Fibroblast of lung (primary cell): ENCODE data around the gene CRBN. TPM values are rescaled to one million over a fixed set of nuclear protein-coding genes. Genes with fewer than 3 reads are reported as not detected.

Experiments
- DNase-seq, 2 donors: peaks; one replicate each; pipeline versions ENCODE4 v3.0.0 to v3.0.0-alpha.2; 2010; ENCODE audit warnings: low read depth in 2 of 2
- H2AFZ ChIP-seq: 2 replicates; pipeline ENCODE4 v1.5.1; 2012; ENCODE audit warnings: low read length, control low read depth, inconsistent platforms
- H3K27ac ChIP-seq: 2 replicates; pipeline ENCODE4 v1.5.1; 2011; ENCODE audit warnings: low read length, control low read depth; ENCODE audit not compliant: insufficient read depth
- H3K27me3 ChIP-seq: 2 replicates; pipeline ENCODE4 v1.5.1; 2011; ENCODE audit warnings: mild to moderate bottlenecking, low read length; ENCODE audit not compliant: control insufficient read depth, insufficient read depth
- H3K36me3 ChIP-seq: 2 replicates; pipeline ENCODE4 v1.5.1; 2011; ENCODE audit warnings: low read length; ENCODE audit not compliant: control insufficient read depth, insufficient read depth
- H3K4me1 ChIP-seq: 2 replicates; pipeline ENCODE4 v1.5.1; 2011; ENCODE audit warnings: low read length; ENCODE audit not compliant: control insufficient read depth, insufficient read depth; ENCODE audit errors: extremely low read depth
- H3K4me2 ChIP-seq: 2 replicates; pipeline ENCODE4 v1.5.1; 2011; ENCODE audit warnings: low read length, control low read depth; ENCODE audit not compliant: insufficient read depth; ENCODE audit errors: extremely low read depth
- H3K4me3 ChIP-seq, 4 experiments: fragments of 200-600 bp in 1 of 4; sonication (generic) in 1 of 4; replicated peaks in 1 of 4; 2 replicates each; pipeline ENCODE4 v1.5.1; 2011 to 2016; ENCODE audit warnings: low read length in 4 of 4, low read depth in 3 of 4, mild to moderate bottlenecking in 3 of 4, control low read depth in 2 of 4, inconsistent platforms in 1 of 4, mixed read lengths in 1 of 4; ENCODE audit not compliant: insufficient read depth in 1 of 4; ENCODE audit errors: control extremely low read depth in 1 of 4
- H3K79me2 ChIP-seq: 2 replicates; pipeline ENCODE4 v1.5.1; 2012; ENCODE audit warnings: mild to moderate bottlenecking, low read length, inconsistent platforms; ENCODE audit not compliant: control insufficient read depth, insufficient read depth
- H3K9ac ChIP-seq: 2 replicates; pipeline ENCODE4 v1.5.1; 2011; ENCODE audit warnings: mild to moderate bottlenecking, low read length, control low read depth; ENCODE audit not compliant: insufficient read depth
- H3K9me3 ChIP-seq: 2 replicates; pipeline ENCODE4 v1.5.1; 2012; ENCODE audit warnings: low read depth, low read length; ENCODE audit not compliant: control insufficient read depth, insufficient read depth
- H4K20me1 ChIP-seq: 2 replicates; pipeline ENCODE4 v1.5.1; 2011; ENCODE audit warnings: low read length; ENCODE audit not compliant: control insufficient read depth, insufficient read depth; ENCODE audit errors: extremely low read depth
- EZH2 ChIP-seq: IDR thresholded peaks from 2 replicates; pipeline ENCODE4 v1.5.1; 2012; ENCODE audit warnings: low read length, control low read depth, mild to moderate bottlenecking; ENCODE audit errors: missing control alignments
- polyA plus RNA-seq, 2 donors: library from polyadenylated mRNA; depleted of rRNA in 1 of 2; stranded (reverse) in 1 of 2; unstranded in 1 of 2; fragments of >200 nt; gene quantifications; 2 replicates each; pipeline ENCODE4 v1.2.1, GENCODE V29; 2011 to 2012; ENCODE audit warnings: missing spikeins in 1 of 2
- total RNA-seq: library from RNA; depleted of rRNA; stranded (reverse); fragments of >200 nt; gene quantifications from 2 replicates; pipeline ENCODE4 v1.2.1, GENCODE V29; 2014
- TF ChIP-seq, protein P1 (sequence below), 2 donors: IDR thresholded peaks in 1 of 2; conservative IDR thresholded peaks in 1 of 2; 1 replicate in 1 of 2; 2 replicates in 1 of 2; pipeline ENCODE4 v1.5.1; 2011 to 2012; ENCODE audit warnings: low read length in 2 of 2, control low read depth in 1 of 2, inconsistent platforms in 1 of 2, low read depth in 1 of 2, mild to moderate bottlenecking in 1 of 2

CRBN gene
- total and polyA plus RNA-seq, 2 donors (not counting 1 experiment from before 2014, with no cell fraction given), result 30.5 to 67.4 TPM

DNA sequence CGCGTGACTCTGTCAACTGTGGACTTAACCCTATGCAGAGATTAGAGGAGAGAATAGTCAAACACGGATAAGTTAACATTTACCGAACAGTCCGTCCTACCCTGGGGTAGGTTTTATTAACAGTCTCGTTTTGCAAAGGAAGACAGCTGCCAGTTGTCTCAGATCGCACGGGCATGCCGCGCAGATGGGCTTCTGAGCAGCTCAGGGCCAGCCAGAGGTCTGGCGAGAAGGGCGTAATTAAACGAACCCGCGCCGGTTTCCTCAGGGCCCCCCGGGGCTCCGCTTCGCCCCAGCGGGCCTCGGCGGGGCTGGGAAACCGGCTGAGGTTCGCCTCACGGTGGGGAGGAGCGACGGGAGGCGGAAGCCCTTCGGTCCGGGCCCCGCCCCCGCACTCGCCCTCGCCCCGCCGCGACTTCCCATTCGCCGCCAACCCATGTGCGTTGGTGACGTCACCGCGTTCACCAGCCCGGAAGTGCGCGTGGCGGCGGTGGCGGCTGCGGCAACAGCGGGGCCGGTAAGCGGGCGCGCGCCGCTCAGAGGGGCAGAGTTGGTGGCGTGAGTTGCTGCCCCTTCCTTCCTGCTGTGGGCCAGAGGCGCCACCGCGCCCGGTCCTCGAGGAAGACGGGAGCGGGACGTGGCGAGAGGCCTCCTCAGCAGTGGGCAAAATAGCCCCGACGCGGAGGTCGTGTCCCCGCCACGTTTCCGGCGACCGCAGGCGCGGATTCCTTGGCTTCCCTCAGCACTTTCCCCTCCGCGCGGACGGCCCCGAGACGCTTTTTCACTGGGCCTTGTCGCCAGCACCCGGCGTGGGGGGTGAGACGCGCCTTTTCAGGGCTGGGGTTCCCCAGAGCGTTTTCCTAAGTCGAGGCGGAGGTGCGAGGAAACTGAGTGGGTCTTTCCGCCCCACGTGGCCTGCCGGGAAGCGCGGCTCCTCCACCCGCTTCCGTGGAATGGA, 52.7 kb downstream of the CRBN start, which contains the start of gene TRNT1:
TSS of gene TRNT1 (plus strand) at position 464 of the 955 bp plus-strand sequence. CDS start 2,101 bp downstream, outside the sequence.
- peak within 1 kb of the TSS; percentile 92 for H3K4me2 ChIP-seq
- H3K27me3 ChIP-seq, result no peaks in the 10 kb centered on the region
- no peaks in the 10 kb centered on the region for H4K20me1 ChIP-seq
- H3K36me3 ChIP-seq, result peaks cover 3% of the 10 kb centered on the region
- H3K4me3 ChIP-seq, result peak within 1 kb of the TSS; percentile 74 to 95 (median 90)
- H3K27ac ChIP-seq, result peak within 1 kb of the TSS; percentile 99
- peak within 1 kb of the TSS; percentile 98 for H3K9ac ChIP-seq
- no peaks in the 10 kb centered on the region for H3K9me3 ChIP-seq
- H3K4me1 ChIP-seq, result peaks cover 2% of the 10 kb centered on the region
- no peak for TF ChIP-seq EZH2
- TF ChIP-seq, protein P1, sequence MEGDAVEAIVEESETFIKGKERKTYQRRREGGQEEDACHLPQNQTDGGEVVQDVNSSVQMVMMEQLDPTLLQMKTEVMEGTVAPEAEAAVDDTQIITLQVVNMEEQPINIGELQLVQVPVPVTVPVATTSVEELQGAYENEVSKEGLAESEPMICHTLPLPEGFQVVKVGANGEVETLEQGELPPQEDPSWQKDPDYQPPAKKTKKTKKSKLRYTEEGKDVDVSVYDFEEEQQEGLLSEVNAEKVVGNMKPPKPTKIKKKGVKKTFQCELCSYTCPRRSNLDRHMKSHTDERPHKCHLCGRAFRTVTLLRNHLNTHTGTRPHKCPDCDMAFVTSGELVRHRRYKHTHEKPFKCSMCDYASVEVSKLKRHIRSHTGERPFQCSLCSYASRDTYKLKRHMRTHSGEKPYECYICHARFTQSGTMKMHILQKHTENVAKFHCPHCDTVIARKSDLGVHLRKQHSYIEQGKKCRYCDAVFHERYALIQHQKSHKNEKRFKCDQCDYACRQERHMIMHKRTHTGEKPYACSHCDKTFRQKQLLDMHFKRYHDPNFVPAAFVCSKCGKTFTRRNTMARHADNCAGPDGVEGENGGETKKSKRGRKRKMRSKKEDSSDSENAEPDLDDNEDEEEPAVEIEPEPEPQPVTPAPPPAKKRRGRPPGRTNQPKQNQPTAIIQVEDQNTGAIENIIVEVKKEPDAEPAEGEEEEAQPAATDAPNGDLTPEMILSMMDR (conservative IDR thresholded peaks at IDR 0.05 in 1 of 2, IDR thresholded peaks at IDR 0.05 in 1 of 2; ENCODE audit: low read depth in 1 of 2, low read length in 2 of 2), result no peak
- H3K79me2 ChIP-seq, result peaks cover 20% of the 10 kb centered on the region
- peak; percentile 92 for DNase-seq
- peak within 1 kb of the TSS; percentile 98 for H2AFZ ChIP-seq

DNA sequence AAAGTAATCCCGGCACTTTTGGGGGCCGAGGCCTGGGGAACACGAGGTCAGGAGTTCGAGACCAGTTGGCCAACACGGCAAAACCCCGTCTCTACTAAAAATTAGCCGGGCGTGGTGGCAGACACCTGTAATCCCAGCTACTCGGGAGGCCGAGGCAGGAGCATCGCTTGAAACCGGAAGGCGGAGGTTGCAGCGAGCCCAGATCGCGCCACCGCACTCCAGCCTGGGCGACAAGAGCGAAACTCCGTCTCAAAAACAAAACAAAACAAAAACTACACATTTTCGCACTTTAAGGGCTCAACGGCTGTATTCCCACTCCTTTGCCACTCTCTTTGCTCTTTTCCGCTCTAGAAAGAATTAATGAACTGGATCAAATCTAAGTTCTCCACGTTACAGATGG, 53.5 kb downstream of the CRBN start:
- Histone ChIP-seq H2AFZ (peak overlapping the region; percentile 98), H3K4me2 (peak overlapping the region; percentile 92), H3K9me3 (no peaks in the 10 kb centered on the region), H3K4me1 (peaks cover 2% of the 10 kb centered on the region), H3K27me3 (no peaks in the 10 kb centered on the region), H3K4me3 (peak overlapping the region; percentile 74 to 95 (median 86)), H3K27ac (peak overlapping the region; percentile 99), H4K20me1 (no peaks in the 10 kb centered on the region), H3K36me3 (peaks cover 3% of the 10 kb centered on the region), H3K9ac (peak overlapping the region; percentile 98), H3K79me2 (peaks cover 20% of the 10 kb centered on the region)
- TF ChIP-seq, protein P1 (conservative IDR thresholded peaks at IDR 0.05 in 1 of 2, IDR thresholded peaks at IDR 0.05 in 1 of 2; ENCODE audit: low read depth in 1 of 2, low read length in 2 of 2), result no peak
- TF ChIP-seq EZH2, result no peak
- no peak for DNase-seq

DNA sequence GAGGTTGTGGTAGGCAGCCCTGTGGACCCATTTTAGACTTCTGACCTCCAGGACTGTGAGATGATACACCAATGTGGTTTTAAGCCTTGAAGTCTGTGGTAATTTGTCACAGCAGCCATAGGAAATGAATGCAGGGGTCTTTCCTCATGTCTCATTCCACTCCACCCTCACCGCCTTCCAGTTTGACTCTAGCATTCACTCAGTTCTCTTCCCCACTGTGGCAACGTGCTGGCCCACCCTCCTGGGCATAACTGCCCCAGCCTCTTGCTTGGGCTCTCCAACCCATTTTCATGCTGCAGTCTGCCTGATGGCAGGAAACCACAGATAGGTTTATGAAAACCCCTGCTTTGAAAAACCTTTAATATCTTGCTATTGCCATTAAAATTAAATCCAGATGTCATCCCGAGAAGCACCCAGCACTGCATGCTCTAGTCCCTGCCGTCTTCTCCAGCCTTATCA, 60.1 kb downstream of the CRBN start:
- no peak overlapping the region for H3K27ac ChIP-seq
- no peaks in the 10 kb centered on the region for H3K36me3 ChIP-seq
- DNase-seq, result no peak
- no peaks in the 10 kb centered on the region for H3K4me1 ChIP-seq
- H3K4me3 ChIP-seq, result no peak overlapping the region
- H3K9ac ChIP-seq, result no peak overlapping the region
- no peak overlapping the region for H2AFZ ChIP-seq
- H3K4me2 ChIP-seq, result no peak overlapping the region
- no peaks in the 10 kb centered on the region for H3K9me3 ChIP-seq
- no peaks in the 10 kb centered on the region for H3K79me2 ChIP-seq
- TF ChIP-seq, protein P1 (conservative IDR thresholded peaks at IDR 0.05 in 1 of 2, IDR thresholded peaks at IDR 0.05 in 1 of 2; ENCODE audit: low read depth in 1 of 2, low read length in 2 of 2), result no peak
- no peak for TF ChIP-seq EZH2
- no peaks in the 10 kb centered on the region for H3K27me3 ChIP-seq
- H4K20me1 ChIP-seq, result no peaks in the 10 kb centered on the region
